ENCODE measurements around the gene TNC. TPM values are rescaled to one million over a fixed set of nuclear protein-coding genes. Genes with fewer than 3 reads are reported as not detected.

TNC gene
- total RNA-seq, 1 experiment from 2014 or later = 11.4 TPM

DNA sequence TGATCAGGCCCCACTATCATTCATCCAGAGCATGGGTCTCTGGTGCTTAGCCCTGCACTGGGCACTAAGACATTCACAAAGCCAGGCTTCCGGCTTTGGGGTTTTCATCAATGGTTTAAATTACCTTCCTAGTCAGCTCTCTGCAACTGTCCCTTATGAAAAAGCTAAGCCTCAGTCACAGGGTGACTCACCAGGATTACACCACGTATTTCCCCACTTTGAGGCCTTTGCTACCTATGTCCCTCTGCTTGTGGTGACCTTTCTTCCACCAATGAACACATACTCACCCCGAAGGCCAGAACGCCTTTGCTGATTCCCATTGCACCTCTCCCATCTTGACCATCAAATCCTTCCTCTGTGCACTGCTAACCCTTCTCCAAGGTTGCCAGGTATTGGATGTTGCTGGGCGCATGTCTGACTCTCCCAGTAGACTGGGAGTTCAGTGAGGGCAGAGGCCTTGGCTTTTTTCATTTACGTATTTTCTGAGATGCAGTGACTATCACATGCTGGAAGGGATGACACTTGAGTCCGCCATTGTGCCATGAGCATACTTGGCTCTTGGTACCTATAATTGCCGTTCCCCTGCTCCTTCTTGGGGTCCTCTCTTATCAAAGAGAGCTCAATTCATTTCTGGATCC lies 128.9 kb downstream of the TNC start:
- Mint-ChIP-seq H3K27me3 (ENCODE audit: insufficient read depth, unreplicated experiment) (no peaks in the 10 kb centered on the region), H3K4me1 (ENCODE audit: low read depth, unreplicated experiment) (no peaks in the 10 kb centered on the region), H3K9me3 (ENCODE audit: unreplicated experiment) (no peaks in the 10 kb centered on the region), H3K4me3 (ENCODE audit: unreplicated experiment) (no peak overlapping the region), H3K27ac (ENCODE audit: unreplicated experiment) (no peak overlapping the region), H3K36me3 (ENCODE audit: insufficient read depth, unreplicated experiment) (no peaks in the 10 kb centered on the region)
- H3K9me3 ChIP-seq = no peaks in the 10 kb centered on the region
- no peaks in the 10 kb centered on the region for H3K36me3 ChIP-seq (ENCODE audit: control insufficient read depth, insufficient read depth, low read length)
- no peaks in the 10 kb centered on the region for H3K27me3 ChIP-seq (replicated peaks; ENCODE audit: control insufficient read depth, insufficient read depth, low read length)
- peaks cover 10% of the 10 kb centered on the region for H3K4me1 ChIP-seq
- intact Hi-C loops (cut with micrococcal nuclease; ENCODE audit: unreplicated experiment) = no loop called here
- H3K4me3 ChIP-seq (ENCODE audit: low read depth, low read length) = no peak overlapping the region
- BruUV-seq (replicated peaks) = no TSS peak
- no peak for DNase-seq
- CTCF ChIA-PET = no interaction called here
- POLR2A ChIA-PET = no interaction called here
- TF ChIP-seq, protein P1, sequence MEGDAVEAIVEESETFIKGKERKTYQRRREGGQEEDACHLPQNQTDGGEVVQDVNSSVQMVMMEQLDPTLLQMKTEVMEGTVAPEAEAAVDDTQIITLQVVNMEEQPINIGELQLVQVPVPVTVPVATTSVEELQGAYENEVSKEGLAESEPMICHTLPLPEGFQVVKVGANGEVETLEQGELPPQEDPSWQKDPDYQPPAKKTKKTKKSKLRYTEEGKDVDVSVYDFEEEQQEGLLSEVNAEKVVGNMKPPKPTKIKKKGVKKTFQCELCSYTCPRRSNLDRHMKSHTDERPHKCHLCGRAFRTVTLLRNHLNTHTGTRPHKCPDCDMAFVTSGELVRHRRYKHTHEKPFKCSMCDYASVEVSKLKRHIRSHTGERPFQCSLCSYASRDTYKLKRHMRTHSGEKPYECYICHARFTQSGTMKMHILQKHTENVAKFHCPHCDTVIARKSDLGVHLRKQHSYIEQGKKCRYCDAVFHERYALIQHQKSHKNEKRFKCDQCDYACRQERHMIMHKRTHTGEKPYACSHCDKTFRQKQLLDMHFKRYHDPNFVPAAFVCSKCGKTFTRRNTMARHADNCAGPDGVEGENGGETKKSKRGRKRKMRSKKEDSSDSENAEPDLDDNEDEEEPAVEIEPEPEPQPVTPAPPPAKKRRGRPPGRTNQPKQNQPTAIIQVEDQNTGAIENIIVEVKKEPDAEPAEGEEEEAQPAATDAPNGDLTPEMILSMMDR (IDR thresholded peaks at IDR 0.05; ENCODE audit: insufficient read depth in 1 of 2, low read depth in 1 of 2, low read length in 1 of 2, severe bottlenecking in 1 of 2, unreplicated experiment in 1 of 2) = no peak

DNA sequence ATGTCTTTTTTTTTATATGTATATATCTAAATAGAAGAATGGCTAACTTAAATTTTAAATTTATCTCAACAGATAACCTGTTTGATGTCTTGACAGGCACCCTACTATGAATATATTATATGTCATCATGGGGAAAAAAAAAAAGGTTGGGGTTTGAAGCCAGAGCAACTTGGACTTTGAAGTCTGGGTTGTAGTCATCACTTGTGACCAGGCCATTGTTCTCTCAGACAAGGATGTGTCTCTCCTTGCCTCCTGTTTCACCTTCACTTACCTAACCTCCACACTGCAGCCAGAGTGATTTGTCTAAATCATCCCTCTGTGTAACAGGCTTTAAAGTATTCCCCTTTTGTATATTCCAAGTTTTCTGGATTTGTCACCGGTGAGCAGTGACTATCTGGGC lies 130.8 kb downstream of the TNC start:
- TF ChIP-seq, protein P1 (IDR thresholded peaks at IDR 0.05; ENCODE audit: insufficient read depth in 1 of 2, low read depth in 1 of 2, low read length in 1 of 2, severe bottlenecking in 1 of 2, unreplicated experiment in 1 of 2) = no peak
- BruUV-seq (replicated peaks) = no TSS peak
- ChIA-PET POLR2A (no interaction called here), CTCF (no interaction called here)
- intact Hi-C loops (cut with micrococcal nuclease; ENCODE audit: unreplicated experiment) = no loop called here
- Mint-ChIP-seq H3K4me1 (ENCODE audit: low read depth, unreplicated experiment) (no peaks in the 10 kb centered on the region), H3K36me3 (ENCODE audit: insufficient read depth, unreplicated experiment) (no peaks in the 10 kb centered on the region), H3K9me3 (ENCODE audit: unreplicated experiment) (no peaks in the 10 kb centered on the region), H3K27me3 (ENCODE audit: insufficient read depth, unreplicated experiment) (no peaks in the 10 kb centered on the region), H3K4me3 (ENCODE audit: unreplicated experiment) (no peak overlapping the region), H3K27ac (ENCODE audit: unreplicated experiment) (no peak overlapping the region)
- Histone ChIP-seq H3K9me3 (no peaks in the 10 kb centered on the region), H3K4me1 (peaks cover 10% of the 10 kb centered on the region), H3K36me3 (ENCODE audit: control insufficient read depth, insufficient read depth, low read length) (no peaks in the 10 kb centered on the region), H3K27me3 (replicated peaks; ENCODE audit: control insufficient read depth, insufficient read depth, low read length) (no peaks in the 10 kb centered on the region), H3K4me3 (ENCODE audit: low read depth, low read length) (no peak overlapping the region)
- DNase-seq = no peak

DNA sequence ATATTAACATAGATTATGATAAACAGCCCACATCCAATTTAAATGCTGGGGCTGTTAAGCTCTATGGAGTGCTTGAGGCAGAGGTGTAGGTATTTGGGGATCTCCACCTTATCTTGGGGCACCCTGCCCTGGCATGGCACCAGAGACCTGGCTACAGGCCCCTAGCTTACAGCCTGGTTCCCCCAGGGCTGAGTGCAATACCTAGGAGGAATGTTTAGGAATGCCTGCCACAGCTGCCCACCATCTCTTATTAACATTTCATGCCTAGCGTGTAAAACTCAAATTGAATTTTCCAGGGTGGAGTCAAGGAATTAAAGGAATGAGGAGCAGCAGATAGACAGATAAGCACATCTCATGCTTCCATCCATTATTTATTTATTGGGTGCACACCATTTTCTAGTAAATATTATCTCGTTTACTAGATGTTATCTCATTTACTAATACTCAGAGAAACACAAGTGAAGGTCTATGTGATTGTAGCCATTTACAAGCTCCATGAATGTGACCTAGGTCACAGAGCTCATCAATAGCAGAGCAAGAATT lies 131.9 kb downstream of the TNC start:
- TF ChIP-seq, protein P1 (IDR thresholded peaks at IDR 0.05; ENCODE audit: insufficient read depth in 1 of 2, low read depth in 1 of 2, low read length in 1 of 2, severe bottlenecking in 1 of 2, unreplicated experiment in 1 of 2) = no peak
- CTCF ChIA-PET = no interaction called here
- POLR2A ChIA-PET = no interaction called here
- H3K27me3 Mint-ChIP-seq (ENCODE audit: insufficient read depth, unreplicated experiment) = no peaks in the 10 kb centered on the region
- H3K9me3 Mint-ChIP-seq (ENCODE audit: unreplicated experiment) = no peaks in the 10 kb centered on the region
- BruUV-seq (replicated peaks) = no TSS peak
- H3K4me1 Mint-ChIP-seq (ENCODE audit: low read depth, unreplicated experiment) = no peaks in the 10 kb centered on the region
- no peak overlapping the region for H3K4me3 Mint-ChIP-seq (ENCODE audit: unreplicated experiment)
- intact Hi-C loops (cut with micrococcal nuclease; ENCODE audit: unreplicated experiment) = no loop called here
- Histone ChIP-seq H3K27me3 (replicated peaks; ENCODE audit: control insufficient read depth, insufficient read depth, low read length) (no peaks in the 10 kb centered on the region), H3K36me3 (ENCODE audit: control insufficient read depth, insufficient read depth, low read length) (no peaks in the 10 kb centered on the region), H3K9me3 (no peaks in the 10 kb centered on the region), H3K4me1 (peaks cover 10% of the 10 kb centered on the region), H3K4me3 (ENCODE audit: low read depth, low read length) (no peak overlapping the region)
- no peaks in the 10 kb centered on the region for H3K36me3 Mint-ChIP-seq (ENCODE audit: insufficient read depth, unreplicated experiment)
- DNase-seq = no peak
- H3K27ac Mint-ChIP-seq (ENCODE audit: unreplicated experiment) = no peak overlapping the region
